Subcutaneous adipose tissue (tissue), 4 donors: ENCODE measurements around the gene CALM3. TPM values are rescaled to one million over a fixed set of nuclear protein-coding genes. Genes with fewer than 3 reads are reported as not detected.

Source experiments
- total RNA-seq, 4 donors: library from RNA; depleted of rRNA; stranded (reverse); fragments of >200 nt; gene quantifications; one replicate each; pipeline ENCODE4 v1.1.0, GENCODE V29; 2016
- TF ChIP-seq, protein P1 (sequence below): fragments of 450-650 bp; IDR thresholded peaks from one replicate; pipeline ENCODE4 v1.5.1; 2016; ENCODE audit warnings: low read depth, mild to moderate bottlenecking, control low read depth, antibody characterized with exemption, moderate library complexity

CALM3 gene
- total RNA-seq, 4 donors from 2014 or later, result 62.3 to 256 (median 132) TPM

DNA sequence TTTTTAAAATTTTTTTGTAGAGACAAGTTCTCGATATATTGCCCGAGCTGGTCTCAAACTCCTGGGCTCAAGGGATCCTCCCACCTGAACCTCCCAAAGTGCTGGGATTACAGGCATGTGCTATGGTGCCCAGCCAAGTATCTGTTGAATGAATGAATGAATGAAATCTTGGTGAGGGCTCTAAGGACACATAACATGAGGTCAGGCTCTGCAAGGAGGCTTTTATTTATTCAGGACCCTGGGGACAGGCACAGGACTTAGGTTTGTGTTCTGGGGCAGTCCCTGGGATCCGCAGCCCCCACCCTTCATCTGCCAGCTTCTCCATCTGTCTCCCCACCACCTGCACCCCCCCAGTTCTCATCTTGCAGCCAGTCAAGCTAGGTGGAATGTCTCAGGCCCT, 19.1 kb downstream of the CALM3 start:
- TF ChIP-seq, protein P1, sequence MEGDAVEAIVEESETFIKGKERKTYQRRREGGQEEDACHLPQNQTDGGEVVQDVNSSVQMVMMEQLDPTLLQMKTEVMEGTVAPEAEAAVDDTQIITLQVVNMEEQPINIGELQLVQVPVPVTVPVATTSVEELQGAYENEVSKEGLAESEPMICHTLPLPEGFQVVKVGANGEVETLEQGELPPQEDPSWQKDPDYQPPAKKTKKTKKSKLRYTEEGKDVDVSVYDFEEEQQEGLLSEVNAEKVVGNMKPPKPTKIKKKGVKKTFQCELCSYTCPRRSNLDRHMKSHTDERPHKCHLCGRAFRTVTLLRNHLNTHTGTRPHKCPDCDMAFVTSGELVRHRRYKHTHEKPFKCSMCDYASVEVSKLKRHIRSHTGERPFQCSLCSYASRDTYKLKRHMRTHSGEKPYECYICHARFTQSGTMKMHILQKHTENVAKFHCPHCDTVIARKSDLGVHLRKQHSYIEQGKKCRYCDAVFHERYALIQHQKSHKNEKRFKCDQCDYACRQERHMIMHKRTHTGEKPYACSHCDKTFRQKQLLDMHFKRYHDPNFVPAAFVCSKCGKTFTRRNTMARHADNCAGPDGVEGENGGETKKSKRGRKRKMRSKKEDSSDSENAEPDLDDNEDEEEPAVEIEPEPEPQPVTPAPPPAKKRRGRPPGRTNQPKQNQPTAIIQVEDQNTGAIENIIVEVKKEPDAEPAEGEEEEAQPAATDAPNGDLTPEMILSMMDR, result no peak

DNA sequence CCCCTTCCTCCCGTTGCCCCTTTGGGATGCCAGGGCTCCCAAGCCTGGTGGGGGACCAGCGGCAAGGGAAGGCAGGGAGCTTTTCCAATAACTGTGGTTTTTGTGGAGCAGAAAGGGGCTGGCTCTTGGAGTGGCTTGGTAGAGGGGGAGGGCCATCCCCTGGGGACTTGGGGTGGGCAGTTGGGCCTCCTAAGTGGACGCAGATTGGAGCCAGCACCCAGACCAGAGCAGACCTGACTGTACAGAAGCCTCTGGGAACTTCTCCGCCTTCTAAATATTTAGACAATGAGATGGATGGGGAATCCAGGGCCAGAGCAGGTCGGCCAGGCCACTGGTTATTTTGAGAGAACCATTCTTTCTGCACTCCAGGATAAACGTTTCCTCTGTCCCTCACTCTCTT, 19.6 kb downstream of the CALM3 start:
- TF ChIP-seq, protein P1, result no peak

DNA sequence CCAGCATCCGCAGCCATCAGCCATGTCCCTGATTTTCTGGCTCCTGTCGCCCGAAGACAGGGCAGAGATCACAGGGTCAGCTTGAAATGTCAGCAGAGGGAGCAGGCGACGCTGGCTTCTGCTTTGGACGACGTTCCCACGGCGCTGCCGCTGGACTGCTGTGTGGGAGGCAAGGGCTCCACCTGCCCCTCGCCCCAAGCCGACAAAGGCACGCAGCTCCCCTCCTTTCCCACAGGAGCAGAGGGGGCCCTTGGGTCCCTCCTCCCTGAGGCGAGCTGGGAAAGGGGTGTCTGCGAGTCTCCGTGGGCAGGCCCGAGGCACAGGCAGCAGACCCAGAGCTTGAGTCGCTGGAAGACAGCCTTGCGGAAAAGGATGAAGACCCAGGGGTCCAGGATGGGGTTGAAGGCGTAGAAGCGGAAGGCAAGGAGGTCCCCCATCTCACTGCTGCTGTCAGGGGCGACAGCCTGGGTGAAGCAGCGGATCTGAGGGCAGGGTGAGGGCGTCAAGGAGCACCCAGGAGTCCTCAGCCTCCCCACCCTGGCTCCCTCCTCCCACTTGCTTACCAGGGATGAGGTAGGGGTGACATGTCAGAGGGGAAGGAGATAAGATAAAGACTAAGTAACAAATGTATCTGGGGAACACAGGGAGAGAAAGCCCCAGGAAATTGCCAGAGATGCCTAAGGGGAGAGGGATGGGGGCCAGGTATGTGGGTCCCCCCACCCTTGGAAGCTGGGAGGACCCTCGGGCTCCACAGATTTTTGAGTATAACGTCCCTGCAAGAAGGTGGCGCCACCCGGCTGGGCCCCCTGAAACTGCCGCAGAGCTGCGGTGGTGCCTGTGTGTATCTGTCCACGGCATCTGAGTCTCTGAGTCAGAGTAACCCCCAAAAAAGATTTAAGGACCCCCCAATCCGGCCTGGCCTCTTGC, 20.3 kb downstream of the CALM3 start:
- TF ChIP-seq, protein P1, result no peak

DNA sequence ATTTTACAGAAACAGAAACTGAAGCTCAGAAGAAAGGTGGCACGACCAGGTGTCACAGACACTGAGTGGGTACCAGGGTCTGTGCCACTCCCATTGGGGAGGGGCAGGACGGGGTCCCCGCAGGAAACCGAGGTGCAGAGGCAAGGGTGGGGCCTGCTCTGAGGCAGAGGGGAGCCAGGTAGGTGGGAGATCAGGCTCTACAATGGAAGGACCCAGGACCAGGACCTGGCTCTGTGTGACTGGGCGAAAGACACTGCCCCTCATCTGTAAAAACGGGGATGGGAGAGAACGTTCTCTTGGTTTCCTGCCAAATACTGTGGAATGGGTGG, 21.0 kb downstream of the CALM3 start:
- TF ChIP-seq, protein P1, result no peak

DNA sequence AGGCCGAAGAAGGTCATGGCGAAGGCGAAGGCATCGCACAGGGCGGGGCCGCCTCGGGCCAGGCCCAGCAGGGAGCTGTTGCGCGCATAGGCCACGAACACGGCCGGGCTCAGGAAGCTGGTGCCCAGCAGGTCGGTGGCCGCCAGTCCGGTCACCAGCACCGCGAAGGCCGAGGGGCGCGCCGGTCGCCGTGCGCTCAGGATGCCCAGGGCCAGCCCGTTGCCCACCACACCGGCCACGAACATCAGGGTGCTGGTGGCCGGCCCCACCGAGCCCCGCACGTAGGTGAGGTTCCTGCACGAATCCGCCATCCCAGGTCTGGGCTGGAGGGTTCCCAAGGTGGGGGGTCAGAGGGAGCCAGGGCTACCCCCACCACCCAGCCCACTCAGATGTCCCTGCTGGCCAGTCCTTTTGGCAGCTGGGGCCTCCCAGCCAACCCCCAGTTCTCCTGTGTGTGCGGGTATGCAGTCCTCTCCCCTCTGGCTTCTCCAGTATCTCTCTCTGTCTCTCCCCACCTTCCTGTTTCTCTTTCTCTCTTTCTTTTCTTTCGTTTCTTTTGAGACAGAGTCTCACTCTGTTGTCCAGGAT, 22.9 kb downstream of the CALM3 start:
- TF ChIP-seq, protein P1, result no peak

DNA sequence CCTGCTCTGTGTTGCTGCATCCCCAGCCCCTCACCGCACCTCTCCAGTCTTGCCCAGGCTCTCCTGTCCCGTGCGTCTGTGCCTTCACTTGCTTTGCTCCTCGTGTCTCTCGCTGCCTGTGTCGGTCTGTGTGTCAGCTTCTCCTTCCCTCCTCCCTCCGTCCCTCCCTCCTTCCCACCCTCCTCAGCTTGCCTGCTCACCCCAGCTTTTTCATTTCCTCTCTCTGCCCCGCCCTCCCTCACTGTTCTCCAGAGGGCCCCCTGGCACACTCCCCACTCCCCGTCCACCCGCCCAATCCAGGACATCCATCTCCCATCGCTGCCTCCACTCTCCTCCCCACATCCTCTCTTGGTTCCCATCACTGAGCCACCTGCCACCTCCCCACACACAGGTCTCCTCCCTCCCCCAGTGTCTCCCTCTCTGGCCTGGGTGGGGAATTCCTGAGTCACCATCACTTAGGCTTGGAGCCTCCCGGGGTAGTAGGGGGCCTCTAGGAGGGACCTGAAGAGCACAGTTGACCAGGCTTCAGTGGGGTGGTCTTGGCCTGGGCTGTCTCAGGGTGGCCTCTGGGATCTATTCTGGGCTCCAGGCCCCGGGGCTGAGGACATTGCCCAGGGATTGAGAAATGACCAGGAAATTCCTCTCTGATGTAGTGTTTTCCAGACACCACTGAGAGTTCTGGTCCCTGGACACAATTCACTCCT, 24.0 kb downstream of the CALM3 start, which contains the start of gene PTGIR:
Gene PTGIR (minus strand): TSS at position 132 of the 704 bp plus-strand sequence. CDS start 864 bp downstream, outside the sequence.
- TF ChIP-seq, protein P1, result no peak

DNA sequence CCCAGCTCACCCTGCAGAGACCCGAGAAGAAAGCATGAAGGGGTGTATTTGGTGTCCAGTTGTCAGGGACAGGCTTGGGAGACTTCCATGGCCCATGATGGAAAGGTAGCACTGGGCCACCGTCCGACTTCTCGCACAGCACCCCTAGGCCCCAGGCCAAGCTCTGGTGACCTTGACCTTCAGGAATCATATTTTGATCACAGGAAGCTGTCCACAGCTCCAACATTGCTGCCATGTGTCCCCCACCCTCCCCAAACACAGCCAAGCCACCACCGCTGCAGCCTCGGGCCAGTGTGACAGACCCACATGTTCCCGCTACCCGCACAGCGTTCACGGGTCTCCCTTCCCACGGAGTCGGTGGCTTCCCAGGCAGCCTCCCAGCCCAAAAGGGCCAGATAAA, 24.6 kb downstream of the CALM3 start:
- TF ChIP-seq, protein P1, result no peak
